ENCODE data around the gene CFD. TPM values are rescaled to one million over a fixed set of nuclear protein-coding genes. Genes with fewer than 3 reads are reported as not detected.
A peak's percentile ranks its signal among the peaks of the same experiment; 100 is the strongest.

Gene CFD
- total RNA-seq, 1 experiment from 2014 or later = 1.9 TPM

GRCh38 chr19:872266-872951, 12.9 kb downstream of the CFD start:
- no peaks in the 10 kb centered on the region for H4K20me1 ChIP-seq (ENCODE audit: control insufficient read depth, insufficient read depth, insufficient read length)
- no peaks in the 10 kb centered on the region for H3K9me3 ChIP-seq (ENCODE audit: control insufficient read depth, low read depth, low read length)
- peak overlapping the region; percentile 6 for H3K4me2 ChIP-seq (ENCODE audit: insufficient read depth, insufficient read length, low read length)
- no peak overlapping the region for H3T11ph ChIP-seq (ENCODE audit: low read length)
- H4K5ac ChIP-seq (ENCODE audit: insufficient read length, low read depth, low read length) = no peak overlapping the region
- no peak overlapping the region for H3K23ac ChIP-seq (ENCODE audit: insufficient read length, low read depth, low read length)
- peak overlapping the region; percentile 42 to 59; a peak in 4 of 5 replicates for H3K4me3 Mint-ChIP-seq
- no peak overlapping the region for H4K91ac ChIP-seq (ENCODE audit: insufficient read length, low read depth, low read length)
- no peak overlapping the region for H3K27ac ChIP-seq (ENCODE audit: insufficient read length, low read depth, low read length)
- peak overlapping the region in 2 of 3 experiments; percentile 32 to 49; a peak in 3 of 7 replicates for H3K27ac Mint-ChIP-seq
- H2AFZ ChIP-seq (ENCODE audit: low read length) = no peak overlapping the region
- H3K4ac ChIP-seq (ENCODE audit: low read depth, low read length) = no peak overlapping the region
- no peak overlapping the region for H3K14ac ChIP-seq (ENCODE audit: insufficient read depth, low read length)
- DNase-seq = peak; percentile 94
- H2BK120ac ChIP-seq (ENCODE audit: low read depth, low read length, poor library complexity, severe bottlenecking) = no peak overlapping the region
- H3K9ac ChIP-seq (ENCODE audit: extremely low read depth, insufficient read length, low read length) = no peak overlapping the region
- H3K9me3 Mint-ChIP-seq = peaks cover 6 to 7% of the 10 kb centered on the region in 2 experiments
- H3K4me1 Mint-ChIP-seq = peaks cover 4 to 14% of the 10 kb centered on the region in 2 experiments
- H3K23me2 ChIP-seq (ENCODE audit: insufficient read length, low read depth, low read length, poor library complexity, severe bottlenecking) = no peaks in the 10 kb centered on the region
- TF ChIP-seq CTCF (conservative IDR thresholded peaks at IDR 0.05) = no peak
- no peaks in the 10 kb centered on the region for H3K27me3 ChIP-seq (ENCODE audit: insufficient read depth, low read length)
- no CpG with 5 or more reads among the region's 27 CpGs for WGBS (ENCODE audit: extremely low coverage, insufficient read length, low lambda C conversion rate)
- H2BK5ac ChIP-seq (ENCODE audit: insufficient read length, low read length) = no peak overlapping the region
- H3K4me1 ChIP-seq (ENCODE audit: insufficient read depth, low read length) = no peaks in the 10 kb centered on the region
- H2BK12ac ChIP-seq (ENCODE audit: insufficient read length, low read depth, low read length) = no peak overlapping the region
- no peaks in the 10 kb centered on the region; the same call in 1 of the 2 replicates for H3K27me3 Mint-ChIP-seq (ENCODE audit: low read depth)
- H2BK20ac ChIP-seq (ENCODE audit: low read depth, low read length, poor library complexity, severe bottlenecking) = no peak overlapping the region
- no peak overlapping the region for H3K56ac ChIP-seq (ENCODE audit: insufficient read length, low read depth, low read length)
- no peaks in the 10 kb centered on the region for H3K79me2 ChIP-seq (ENCODE audit: insufficient read depth, low read length)
- H3K79me1 ChIP-seq (ENCODE audit: insufficient read depth, low read depth, low read length, poor library complexity, severe bottlenecking) = no peaks in the 10 kb centered on the region
- no peak overlapping the region for H3K18ac ChIP-seq (ENCODE audit: insufficient read length, low read depth, low read length)
- H2BK15ac ChIP-seq (ENCODE audit: low read depth, low read length) = no peak overlapping the region
- H4K8ac ChIP-seq (replicated peaks; ENCODE audit: insufficient read length, low read depth, low read length) = no peak overlapping the region
- no peak overlapping the region for H2AK5ac ChIP-seq (ENCODE audit: insufficient read length, low read length)
- H3K36me3 Mint-ChIP-seq (ENCODE audit: insufficient read depth in 1 of 3, low read depth in 3 of 3) = peaks cover 27 to 61% (median 43%) of the 10 kb centered on the region in 3 experiments

Data from H9 (cell line).